Measurements from ENCODE around the gene MCOLN1. TPM values are rescaled to one million over a fixed set of nuclear protein-coding genes. Genes with fewer than 3 reads are reported as not detected.

MCOLN1 gene
- total RNA-seq, 1 experiment from 2014 or later, result 10.8 TPM

- intact Hi-C loops (cut with micrococcal nuclease), result no loop called here
- Mint-ChIP-seq H3K4me3 (ENCODE audit: unreplicated experiment) (no peak overlapping the region), H3K27me3 (ENCODE audit: insufficient read depth, unreplicated experiment) (no peaks in the 10 kb centered on the region)
Measured at GRCh38 chr19:7554565-7554964, 32.1 kb downstream of the MCOLN1 start.

DNA sequence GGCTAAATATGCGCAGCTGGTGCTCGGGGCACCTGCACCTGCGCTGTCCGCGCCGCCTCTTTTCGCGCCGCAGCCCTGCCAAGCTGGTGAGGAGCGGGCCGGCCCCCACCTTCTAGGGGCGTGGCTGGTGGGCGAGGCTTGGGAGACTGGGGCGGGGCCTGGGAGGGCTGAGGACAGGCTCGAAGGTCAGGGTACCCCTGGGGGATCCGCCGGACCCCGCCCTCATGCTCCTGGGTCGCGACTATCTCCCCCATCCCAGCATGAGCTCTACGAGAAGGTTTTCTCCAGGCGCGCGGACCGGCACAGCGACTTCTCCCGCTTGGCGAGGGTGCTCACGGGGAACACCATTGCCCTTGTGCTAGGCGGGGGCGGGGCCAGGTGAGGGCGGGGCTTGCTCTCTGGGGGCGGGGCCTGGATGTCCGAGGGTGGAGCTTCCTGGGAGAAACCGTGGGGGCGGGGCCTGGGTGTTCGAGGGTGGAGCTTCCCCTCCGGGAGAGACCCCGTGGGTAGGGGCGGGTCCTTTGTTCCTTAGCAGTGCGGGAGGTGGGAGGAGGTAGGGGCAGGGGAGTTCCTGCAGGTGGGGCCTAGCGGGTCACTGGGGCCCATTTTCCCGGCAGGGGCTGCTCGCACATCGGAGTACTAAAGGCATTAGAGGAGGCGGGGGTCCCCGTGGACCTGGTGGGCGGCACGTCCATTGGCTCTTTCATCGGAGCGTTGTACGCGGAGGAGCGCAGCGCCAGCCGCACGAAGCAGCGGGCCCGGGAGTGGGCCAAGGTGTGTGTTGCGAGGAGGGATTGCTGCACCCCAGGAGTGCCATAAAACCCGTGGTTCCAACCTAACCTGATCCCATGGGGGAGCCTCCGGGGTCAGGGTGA lies 32.8 kb downstream of the MCOLN1 start:
- TF ChIP-seq, protein P1, sequence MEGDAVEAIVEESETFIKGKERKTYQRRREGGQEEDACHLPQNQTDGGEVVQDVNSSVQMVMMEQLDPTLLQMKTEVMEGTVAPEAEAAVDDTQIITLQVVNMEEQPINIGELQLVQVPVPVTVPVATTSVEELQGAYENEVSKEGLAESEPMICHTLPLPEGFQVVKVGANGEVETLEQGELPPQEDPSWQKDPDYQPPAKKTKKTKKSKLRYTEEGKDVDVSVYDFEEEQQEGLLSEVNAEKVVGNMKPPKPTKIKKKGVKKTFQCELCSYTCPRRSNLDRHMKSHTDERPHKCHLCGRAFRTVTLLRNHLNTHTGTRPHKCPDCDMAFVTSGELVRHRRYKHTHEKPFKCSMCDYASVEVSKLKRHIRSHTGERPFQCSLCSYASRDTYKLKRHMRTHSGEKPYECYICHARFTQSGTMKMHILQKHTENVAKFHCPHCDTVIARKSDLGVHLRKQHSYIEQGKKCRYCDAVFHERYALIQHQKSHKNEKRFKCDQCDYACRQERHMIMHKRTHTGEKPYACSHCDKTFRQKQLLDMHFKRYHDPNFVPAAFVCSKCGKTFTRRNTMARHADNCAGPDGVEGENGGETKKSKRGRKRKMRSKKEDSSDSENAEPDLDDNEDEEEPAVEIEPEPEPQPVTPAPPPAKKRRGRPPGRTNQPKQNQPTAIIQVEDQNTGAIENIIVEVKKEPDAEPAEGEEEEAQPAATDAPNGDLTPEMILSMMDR (IDR thresholded peaks at IDR 0.05; ENCODE audit: unreplicated experiment), result no peak
- no peak for DNase-seq (ENCODE audit: unreplicated experiment)
- Mint-ChIP-seq H3K4me3 (ENCODE audit: unreplicated experiment) (no peak overlapping the region), H3K36me3 (ENCODE audit: insufficient read depth, unreplicated experiment) (peaks cover 39% of the 10 kb centered on the region), H3K4me1 (ENCODE audit: insufficient read depth, unreplicated experiment) (no peaks in the 10 kb centered on the region), H3K27me3 (ENCODE audit: insufficient read depth, unreplicated experiment) (no peaks in the 10 kb centered on the region), H3K27ac (ENCODE audit: low read depth, unreplicated experiment) (no peak overlapping the region), H3K9me3 (ENCODE audit: unreplicated experiment) (no peaks in the 10 kb centered on the region)
- CTCF ChIA-PET, result interaction anchor here (0.5 to 0.6 kb wide), 4 partner anchors 27 to 202 kb away, joined by 3 to 4 read pairs (median 3); no protein-coding TSS in a partner anchor
- POLR2A ChIA-PET, result interaction anchor here (0.7 kb wide), 1 partner anchor 37 kb away, joined by 3 read pairs; no protein-coding TSS in a partner anchor
- intact Hi-C loops (cut with micrococcal nuclease), result no loop called here
- BruUV-seq (replicated peaks), result no TSS peak

More at GRCh38 chr19:7554565-7554964, 32.1 kb downstream of the MCOLN1 start:
- ChIA-PET POLR2A (no interaction called here), CTCF (interaction anchor here (0.5 to 1.0 kb wide), 4 partner anchors 27 to 202 kb away, joined by 3 to 4 read pairs (median 3); no protein-coding TSS in a partner anchor)
- DNase-seq (ENCODE audit: unreplicated experiment), result no peak
- TF ChIP-seq, protein P1 (IDR thresholded peaks at IDR 0.05; ENCODE audit: unreplicated experiment), result no peak
- H3K9me3 Mint-ChIP-seq (ENCODE audit: unreplicated experiment), result no peaks in the 10 kb centered on the region
- BruUV-seq (replicated peaks), result no TSS peak
- H3K4me1 Mint-ChIP-seq (ENCODE audit: insufficient read depth, unreplicated experiment), result no peaks in the 10 kb centered on the region
- peaks cover 46% of the 10 kb centered on the region for H3K36me3 Mint-ChIP-seq (ENCODE audit: insufficient read depth, unreplicated experiment)
- H3K27ac Mint-ChIP-seq (ENCODE audit: low read depth, unreplicated experiment), result no peak overlapping the region

DNA sequence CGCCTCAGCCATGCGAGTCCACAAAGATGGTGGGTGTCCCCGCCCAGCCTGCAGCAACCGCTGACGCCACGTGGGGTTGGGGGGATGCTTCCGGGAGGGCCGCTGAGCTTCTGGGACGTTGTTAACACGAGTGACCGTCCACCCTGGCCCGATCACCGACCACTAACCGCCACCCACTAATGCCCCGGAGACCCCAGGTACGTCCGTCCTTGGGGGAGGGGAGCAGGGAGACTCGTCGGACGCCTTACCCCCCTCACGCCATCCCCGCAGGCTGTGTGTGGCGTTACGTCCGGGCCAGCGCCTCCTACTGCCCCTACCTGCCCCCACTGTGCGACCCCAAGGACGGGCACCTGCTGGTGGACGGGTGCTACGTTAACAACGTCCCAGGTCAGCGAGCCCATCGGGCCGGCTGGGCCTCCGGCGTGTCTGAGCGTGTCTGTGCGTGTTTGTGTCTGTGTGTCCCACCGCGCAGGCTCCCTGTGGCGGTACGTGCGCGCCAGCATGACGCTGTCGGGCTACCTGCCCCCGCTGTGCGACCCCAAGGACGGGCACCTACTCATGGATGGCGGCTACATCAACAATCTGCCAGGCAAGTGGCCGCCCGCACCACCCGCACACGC lies 34.4 kb downstream of the MCOLN1 start:
- peaks cover 37% of the 10 kb centered on the region for H3K36me3 Mint-ChIP-seq (ENCODE audit: insufficient read depth, unreplicated experiment)
- no TSS peak for BruUV-seq (replicated peaks)
- H3K27ac Mint-ChIP-seq (ENCODE audit: low read depth, unreplicated experiment), result no peak overlapping the region

More for the DNA sequence above, 34.4 kb downstream of the MCOLN1 start:
- DNase-seq (ENCODE audit: unreplicated experiment), result no peak
- POLR2A ChIA-PET, result no interaction called here
- no peaks in the 10 kb centered on the region for H3K9me3 Mint-ChIP-seq (ENCODE audit: unreplicated experiment)
- TF ChIP-seq, protein P1 (IDR thresholded peaks at IDR 0.05; ENCODE audit: unreplicated experiment), result no peak
- intact Hi-C loops (cut with micrococcal nuclease), result no loop called here
- CTCF ChIA-PET, result interaction anchor here (0.5 kb wide), 1 partner anchor 10 kb away, joined by 3 read pairs; no protein-coding TSS in a partner anchor
- no peaks in the 10 kb centered on the region for H3K4me1 Mint-ChIP-seq (ENCODE audit: insufficient read depth, unreplicated experiment)
- H3K4me3 Mint-ChIP-seq (ENCODE audit: unreplicated experiment), result no peak overlapping the region
- H3K27me3 Mint-ChIP-seq (ENCODE audit: insufficient read depth, unreplicated experiment), result no peaks in the 10 kb centered on the region

All from MCF 10A (cell line).